HG02678 (cell line): ENCODE data around the gene ABCC3.

ENCODE experiments used
- ATAC-seq: cut with Tn5 transposase; IDR thresholded peaks from one replicate; pipeline ENCODE4 v1.9.1; 2021; ENCODE audit warnings: mild to moderate bottlenecking, moderate library complexity; ENCODE audit not compliant: unreplicated experiment

ABCC3 gene

GRCh38 chr17:50725769-50726655 is 91.3 kb downstream of the ABCC3 start:
- ATAC-seq = no peak

DNA sequence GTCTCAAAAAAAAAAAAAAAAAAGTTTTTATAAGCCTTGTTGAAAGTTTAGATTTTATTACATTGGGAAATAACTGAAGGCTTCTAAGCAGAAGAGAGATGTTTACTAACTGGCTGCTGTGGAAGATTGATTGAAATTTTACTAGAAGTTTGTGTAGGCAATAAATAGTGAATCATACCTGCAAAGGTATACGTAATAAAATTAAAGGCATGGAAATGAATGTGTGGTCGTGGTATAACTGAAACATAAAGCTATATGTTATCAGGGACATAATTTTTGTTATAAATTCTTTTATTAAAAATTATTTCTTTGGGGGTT is 93.4 kb downstream of the ABCC3 start:
- ATAC-seq = no peak

GRCh38 chr17:50728881-50729765 is 94.4 kb downstream of the ABCC3 start:
- ATAC-seq = no peak

DNA sequence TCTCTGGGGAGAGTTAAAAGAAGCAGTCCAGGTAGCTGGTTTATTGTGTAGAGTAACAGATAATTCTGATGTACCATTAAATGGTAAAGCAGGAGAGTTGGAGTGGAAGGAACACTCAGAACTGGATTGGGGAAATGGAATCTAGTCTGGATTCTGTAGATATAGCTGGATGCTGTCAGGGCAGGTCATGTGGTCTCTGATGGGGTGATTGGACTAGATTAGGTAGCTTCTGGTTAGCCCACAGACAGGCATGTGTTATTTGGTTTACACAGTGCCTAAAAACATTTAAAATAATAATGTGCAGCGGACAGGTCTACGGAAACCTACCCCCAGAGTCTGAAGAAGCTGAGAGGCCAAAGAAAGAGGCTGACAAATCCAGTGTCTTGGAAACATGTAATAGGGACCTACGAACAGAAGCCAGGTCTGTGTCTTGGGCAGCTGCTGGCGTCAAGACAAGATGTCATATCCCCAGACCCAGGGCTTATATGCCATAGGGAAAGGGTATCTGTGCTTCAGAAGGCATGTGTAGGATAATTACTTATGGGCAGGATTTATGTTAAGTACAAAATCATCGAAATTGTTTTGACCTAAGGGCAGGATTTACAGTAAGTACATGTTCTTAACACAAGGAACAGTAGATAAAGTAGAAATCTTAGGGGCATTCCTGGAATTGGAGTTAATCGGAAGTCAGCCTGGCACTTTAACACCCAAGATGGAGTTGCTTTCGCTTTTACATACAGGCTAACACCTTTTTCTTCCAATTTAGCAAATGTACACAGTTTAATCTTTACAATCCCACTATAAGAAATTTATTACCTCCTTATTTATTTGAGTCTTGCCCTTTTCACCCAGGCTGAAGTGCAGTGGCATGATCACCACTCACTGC is 97.1 kb downstream of the ABCC3 start:
- ATAC-seq = no peak

GRCh38 chr17:50735287-50735686 is 100.6 kb downstream of the ABCC3 start:
- no peak for ATAC-seq

DNA sequence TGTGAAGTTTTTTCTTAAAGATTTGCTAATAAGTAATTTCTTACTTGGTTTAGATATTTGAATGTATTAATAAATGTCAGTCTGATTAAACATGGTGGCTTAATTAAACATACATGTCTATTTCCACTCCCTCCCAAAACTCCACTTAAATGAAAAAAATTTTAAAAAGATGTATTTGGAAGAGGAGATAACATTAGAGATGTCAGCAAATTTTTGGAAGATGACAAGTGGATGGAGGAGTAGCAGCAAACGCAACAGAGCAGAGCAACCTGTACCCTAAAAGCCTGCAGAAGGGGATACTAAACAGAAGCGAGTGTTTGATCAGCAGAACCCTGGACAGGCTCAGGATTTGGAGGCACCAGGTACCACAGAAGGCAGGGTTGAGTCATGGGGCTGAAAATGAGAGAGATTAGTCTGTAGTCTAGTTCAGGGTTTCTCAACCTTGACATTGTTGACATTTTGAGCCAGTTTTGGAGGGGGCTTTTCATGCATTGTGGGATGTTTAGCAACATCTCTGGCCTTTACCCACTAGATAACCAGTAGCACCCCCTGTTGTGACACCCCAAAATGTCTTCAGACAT is 102.5 kb downstream of the ABCC3 start:
- no peak for ATAC-seq

DNA sequence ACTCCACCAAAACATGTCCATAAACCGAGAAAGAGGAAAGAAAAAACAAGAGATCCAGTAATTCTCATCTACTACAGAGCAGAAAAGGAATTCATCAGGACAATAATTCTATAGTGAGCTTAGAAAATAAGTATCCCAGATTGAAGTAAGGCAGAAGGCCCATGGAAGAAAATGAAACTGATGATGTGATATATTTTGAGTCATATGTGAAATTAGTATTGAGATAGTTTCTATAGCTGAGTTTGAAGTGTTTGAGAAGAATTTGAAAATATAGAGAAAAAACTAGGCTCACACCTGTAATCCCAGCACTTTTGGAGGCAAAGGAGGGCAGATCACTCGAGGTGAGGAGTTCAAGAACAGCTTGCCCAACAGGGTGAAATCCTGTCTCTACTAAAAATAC is 104.4 kb downstream of the ABCC3 start:
- no peak for ATAC-seq
